ENCODE results near the gene RHOB.

DNA sequence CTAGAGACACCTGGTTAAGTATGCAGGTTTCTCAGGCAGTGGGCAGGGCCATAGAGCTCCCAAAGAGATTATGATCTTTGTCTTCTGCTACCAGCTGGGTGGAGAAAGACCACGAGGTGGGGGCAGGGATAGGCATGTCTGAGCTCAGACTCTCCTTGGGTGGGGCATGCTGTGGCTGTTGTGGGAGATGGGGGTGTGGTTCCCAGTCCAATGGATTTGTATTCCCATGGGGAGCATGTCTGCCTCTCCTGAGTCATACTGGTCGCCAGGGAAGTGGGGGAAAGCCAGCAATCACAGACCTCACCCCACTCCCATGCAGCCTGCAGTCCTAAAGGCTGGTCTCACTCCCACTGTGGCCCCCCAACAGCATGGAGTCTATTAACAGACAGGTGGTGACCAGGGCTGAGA, 31.4 kb upstream of the RHOB start:
- TF ChIP-seq ARNTL (CRISPR knock-in tag; IDR thresholded peaks at IDR 0.05; ENCODE audit: borderline replicate concordance, low read depth) = no peak
- no peak for TF ChIP-seq SNAI2 (CRISPR knock-in tag; IDR thresholded peaks at IDR 0.05)

Data from SK-N-SH treated with all-trans-retinoic acid at 6 μM for 48 hours (cell line).